ENCODE data around the gene BAD. TPM values are rescaled to one million over a fixed set of nuclear protein-coding genes. Genes with fewer than 3 reads are reported as not detected.

The BAD gene
- total and polyA plus RNA-seq, 12 donors, result 9.5 to 219 (median 101) TPM

- Histone ChIP-seq H3K27me3 (no peaks in the 10 kb centered on the region), H3K4me1 (replicated peaks in 1 of 2) (peaks cover 0 to under 1% of the 10 kb centered on the region in 2 donors), H3K27ac (no peak overlapping the region), H3K4me3 (no peak overlapping the region), H3K9me3 (replicated peaks in 1 of 3) (no peaks in the 10 kb centered on the region), H3K36me3 (replicated peaks in 1 of 2) (peaks cover 0 to 97% of the 10 kb centered on the region in 2 donors)
- 90 to 92% (median 92%) methylated on average over 10 to 32 of the region's 32 CpGs for WGBS, 4 donors
- TF ChIP-seq POLR2A (IDR thresholded peaks at IDR 0.05) (no peak), CTCF (IDR thresholded peaks at IDR 0.05) (no peak)
- peak in 1 of 7 donors; percentile 23 for DNase-seq
- intact Hi-C loops (cut with DNase I), result no loop called here
Measured at GRCh38 chr11:64258946-64259532, 25.4 kb downstream of the BAD start.

- no peaks in the 10 kb centered on the region for H3K27me3 ChIP-seq
- peaks cover 0 to 90% of the 10 kb centered on the region in 2 donors for H3K36me3 ChIP-seq (replicated peaks in 1 of 2)
- no peak overlapping the region for H3K27ac ChIP-seq
- no peak for TF ChIP-seq POLR2A (IDR thresholded peaks at IDR 0.05)
- TF ChIP-seq CTCF (IDR thresholded peaks at IDR 0.05), result no peak
- H3K9me3 ChIP-seq (replicated peaks in 1 of 3), result no peaks in the 10 kb centered on the region
- intact Hi-C loops (cut with DNase I), result no loop called here
- H3K4me1 ChIP-seq (replicated peaks in 1 of 2), result peaks cover 6 to 7% of the 10 kb centered on the region in 2 donors
- no peak overlapping the region for H3K4me3 ChIP-seq
- 90 to 92% (median 90%) methylated on average over 15 to 24 of the region's 24 CpGs; no CpG with 5 or more reads in 1 of the 4 donors for WGBS, 4 donors
- DNase-seq, result no peak
Measured at GRCh38 chr11:64258356-64258755, 26.1 kb downstream of the BAD start.

GRCh38 chr11:64256300-64256699 lies 28.2 kb downstream of the BAD start:
- DNase-seq, result no peak
- no peak for TF ChIP-seq POLR2A (IDR thresholded peaks at IDR 0.05)
- TF ChIP-seq CTCF (IDR thresholded peaks at IDR 0.05), result no peak
- H3K36me3 ChIP-seq (replicated peaks in 1 of 2), result peaks cover 0 to 69% of the 10 kb centered on the region in 2 donors
- intact Hi-C loops (cut with DNase I), result no loop called here
- no peaks in the 10 kb centered on the region for H3K27me3 ChIP-seq
- H3K27ac ChIP-seq, result no peak overlapping the region
- H3K9me3 ChIP-seq (replicated peaks in 1 of 3), result no peaks in the 10 kb centered on the region
- H3K4me3 ChIP-seq, result no peak overlapping the region
- peaks cover 21% of the 10 kb centered on the region in 2 donors for H3K4me1 ChIP-seq (replicated peaks in 1 of 2)
- WGBS, 4 donors, result 84 to 100% (median 87%) methylated on average over 2 to 15 of the region's 15 CpGs

GRCh38 chr11:64255135-64256128 lies 29.0 kb downstream of the BAD start:
- TF ChIP-seq POLR2A (IDR thresholded peaks at IDR 0.05) (no peak), CTCF (IDR thresholded peaks at IDR 0.05) (no peak)
- Histone ChIP-seq H3K27ac (no peak overlapping the region), H3K27me3 (no peaks in the 10 kb centered on the region), H3K9me3 (replicated peaks in 1 of 3) (no peaks in the 10 kb centered on the region), H3K4me3 (no peak overlapping the region), H3K4me1 (replicated peaks in 1 of 2) (peaks cover 26 to 28% of the 10 kb centered on the region in 2 donors), H3K36me3 (replicated peaks in 1 of 2) (peaks cover 0 to 60% of the 10 kb centered on the region in 2 donors)
- intact Hi-C loops (cut with DNase I), result no loop called here
- DNase-seq, result no peak
- 85 to 92% (median 88%) methylated on average over 16 to 35 of the region's 35 CpGs for WGBS, 4 donors
